ENCODE data around the gene KCNMB1.

DNA sequence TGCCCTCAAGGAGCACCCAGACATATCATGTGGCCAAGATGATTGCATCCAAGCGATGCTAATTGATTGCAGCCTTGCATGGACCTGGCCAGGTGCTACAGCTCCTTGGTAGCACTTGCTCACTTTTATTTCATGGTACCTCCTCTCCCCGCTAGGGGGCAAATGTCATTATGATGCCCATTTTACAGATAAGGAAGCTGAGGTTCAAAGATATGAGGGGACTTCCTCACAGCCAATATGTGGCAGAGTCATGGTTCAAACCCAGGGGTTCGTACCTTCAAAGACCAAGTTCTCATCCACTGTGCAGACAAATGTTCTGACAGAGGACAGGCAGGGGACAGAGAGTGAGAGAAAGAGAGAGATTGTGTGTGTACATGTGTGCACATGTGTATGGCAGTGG is 21.9 kb upstream of the KCNMB1 start:
- TF ChIP-seq, protein P1, sequence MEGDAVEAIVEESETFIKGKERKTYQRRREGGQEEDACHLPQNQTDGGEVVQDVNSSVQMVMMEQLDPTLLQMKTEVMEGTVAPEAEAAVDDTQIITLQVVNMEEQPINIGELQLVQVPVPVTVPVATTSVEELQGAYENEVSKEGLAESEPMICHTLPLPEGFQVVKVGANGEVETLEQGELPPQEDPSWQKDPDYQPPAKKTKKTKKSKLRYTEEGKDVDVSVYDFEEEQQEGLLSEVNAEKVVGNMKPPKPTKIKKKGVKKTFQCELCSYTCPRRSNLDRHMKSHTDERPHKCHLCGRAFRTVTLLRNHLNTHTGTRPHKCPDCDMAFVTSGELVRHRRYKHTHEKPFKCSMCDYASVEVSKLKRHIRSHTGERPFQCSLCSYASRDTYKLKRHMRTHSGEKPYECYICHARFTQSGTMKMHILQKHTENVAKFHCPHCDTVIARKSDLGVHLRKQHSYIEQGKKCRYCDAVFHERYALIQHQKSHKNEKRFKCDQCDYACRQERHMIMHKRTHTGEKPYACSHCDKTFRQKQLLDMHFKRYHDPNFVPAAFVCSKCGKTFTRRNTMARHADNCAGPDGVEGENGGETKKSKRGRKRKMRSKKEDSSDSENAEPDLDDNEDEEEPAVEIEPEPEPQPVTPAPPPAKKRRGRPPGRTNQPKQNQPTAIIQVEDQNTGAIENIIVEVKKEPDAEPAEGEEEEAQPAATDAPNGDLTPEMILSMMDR (IDR thresholded peaks at IDR 0.05): no peak
- no peak for TF ChIP-seq POLR2A (IDR thresholded peaks at IDR 0.05)

All from thyroid gland (tissue), 4 donors.